K562 (cell line): ENCODE measurements around the gene ZC3H12A. TPM values are rescaled to one million over a fixed set of nuclear protein-coding genes. Genes with fewer than 3 reads are reported as not detected.

Source experiments
- BHLHE40 ChIP-seq: IDR thresholded peaks from 2 replicates; pipeline ENCODE4 v1.6.1; 2011; ENCODE audit warnings: low read length, improper control_type of control experiment
- CSDE1 ChIP-seq, 2 experiments: fragments of 450-650 bp; IDR thresholded peaks; 2 replicates each; pipeline ENCODE4 v1.6.1; 2016; ENCODE audit warnings: mild to moderate bottlenecking in 1 of 2
- ETS2 ChIP-seq: IDR thresholded peaks from 2 replicates; pipeline ENCODE4 v1.6.1; 2016; ENCODE audit warnings: borderline replicate concordance, missing genetic modification characterization, mild to moderate bottlenecking, moderate library complexity, missing compliant biosample characterization; ENCODE audit not compliant: poor library complexity, severe bottlenecking
- GABPB1 ChIP-seq: sonication (generic); formaldehyde crosslinking; IDR thresholded peaks from 2 replicates; pipeline ENCODE4 v1.8.0; 2022; ENCODE audit warnings: mild to moderate bottlenecking, missing genetic modification reagents
- NR2C1 ChIP-seq, 2 experiments: fragments of 450-650 bp; IDR thresholded peaks; 2 replicates each; pipeline ENCODE4 v1.6.1; 2017; ENCODE audit warnings: mild to moderate bottlenecking in 2 of 2, antibody characterized with exemption in 1 of 2, inconsistent platforms in 1 of 2, missing compliant biosample characterization in 1 of 2, missing genetic modification characterization in 1 of 2
- POLR2G ChIP-seq: fragments of 200-400 bp; formaldehyde crosslinking; IDR thresholded peaks from 2 replicates; pipeline ENCODE4 v1.6.1; 2017; ENCODE audit warnings: low read depth, mild to moderate bottlenecking, antibody characterized with exemption, low read length, moderate library complexity
- ZNF146 ChIP-seq: IDR thresholded peaks from one replicate; pipeline ENCODE4 v1.6.1; 2018; ENCODE audit warnings: missing compliant biosample characterization; ENCODE audit not compliant: unreplicated experiment
- ZNF24 ChIP-seq: fragments of 450-650 bp; IDR thresholded peaks from 2 replicates; pipeline ENCODE4 v1.6.1; 2016
- ZNF3 ChIP-seq: fragments of 250-450 bp; sonication (Bioruptor Pico); IDR thresholded peaks from 2 replicates; pipeline ENCODE4 v1.5.0; 2021; ENCODE audit warnings: mild to moderate bottlenecking, moderate library complexity
- ZNF75A ChIP-seq: fragments of 450-650 bp; formaldehyde crosslinking; IDR thresholded peaks from 2 replicates; pipeline ENCODE4 v1.4.0; 2020; ENCODE audit warnings: mild to moderate bottlenecking
- polyA plus RNA-seq, 8 experiments: library from polyadenylated mRNA; depleted of rRNA in 4 of 8; stranded (reverse) in 5 of 8; unstranded in 3 of 8; fragments of >200 nt; fragmentation: Nextera tagmentation in 2 of 8; fragmentation: Illumina TruSeq in 1 of 8; extraction: Ambion mirVana in 2 of 8; extraction: Trizol in 1 of 8; gene quantifications; 2 replicates each; pipeline versions ENCODE4 v1.2.1 to v1.2.3, GENCODE V29; 2011 to 2014; ENCODE audit warnings: inconsistent platforms in 1 of 8, missing spikeins in 1 of 8
- total RNA-seq, 7 experiments: library from RNA; depleted of rRNA in 6 of 7; stranded (reverse); fragments of >200 nt in 6 of 7; fragmentation: Illumina TruSeq in 2 of 7; extraction: Trizol in 2 of 7; gene quantifications; 2 replicates each; pipeline versions ENCODE4 v1.2.1 to v1.2.3, GENCODE V29; 2011 to 2021; ENCODE audit warnings: low replicate concordance in 1 of 7
- TF ChIP-seq, protein P1 (sequence below): fragments of 450-650 bp; IDR thresholded peaks from 2 replicates; pipeline ENCODE4 v1.6.1; 2016; ENCODE audit warnings: borderline replicate concordance
- TF ChIP-seq, protein P2 (sequence below): fragments of 200-600 bp; sonication (generic); IDR thresholded peaks from one replicate; pipeline ENCODE4 v1.6.1; 2012; ENCODE audit warnings: mild to moderate bottlenecking, low read depth, low read length, inconsistent platforms

ZC3H12A gene
- total and polyA plus RNA-seq, 9 of the 15 experiments (the other 6 are each of a cell fraction or from before 2014, with no cell fraction given) = 0.14 to 9.4 (median 6.7) TPM

DNA sequence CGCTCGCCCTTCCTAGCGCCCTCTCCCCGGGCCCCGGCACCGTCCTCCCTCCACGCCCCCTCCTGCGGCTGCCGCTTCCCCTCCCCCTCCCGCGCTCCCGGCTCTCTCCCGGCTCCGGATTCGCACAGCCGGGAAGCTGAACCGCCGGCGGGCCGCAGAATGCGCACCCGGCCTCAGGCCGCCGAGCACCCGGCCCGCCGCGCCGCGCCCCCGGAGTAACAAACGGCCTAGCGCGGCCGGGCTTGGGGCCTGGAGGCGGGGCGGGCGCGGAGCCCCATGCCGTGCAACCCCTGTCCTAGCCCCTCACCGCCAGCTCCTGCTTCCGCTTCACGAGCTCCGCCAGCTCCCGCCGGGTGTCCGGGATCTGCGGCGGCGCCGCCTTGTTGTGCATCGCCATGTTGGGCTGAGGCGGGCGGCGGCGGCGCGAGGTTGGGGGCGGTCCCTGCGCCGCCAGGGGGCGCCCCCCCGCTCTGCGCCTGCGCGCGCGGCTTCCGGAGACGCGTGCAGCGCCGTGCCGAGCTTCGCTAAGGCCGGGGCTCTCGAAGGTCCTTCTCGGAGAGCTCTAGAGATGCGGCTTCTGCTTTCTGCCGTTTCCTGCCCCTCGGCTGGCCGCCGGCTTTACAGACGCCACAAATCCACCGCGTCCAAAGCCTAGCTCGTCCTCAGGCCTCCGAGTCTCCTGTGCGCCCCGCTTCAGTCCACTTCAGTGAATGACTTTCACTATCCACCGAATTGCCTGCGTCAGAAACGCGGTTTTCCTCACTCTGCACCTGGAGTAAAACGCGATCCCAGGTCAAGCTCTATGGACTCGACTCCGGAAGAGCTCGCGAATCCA is 40.2 kb downstream of the ZC3H12A start, which contains the start of gene MEAF6 (continued):
- TF ChIP-seq, protein P1, sequence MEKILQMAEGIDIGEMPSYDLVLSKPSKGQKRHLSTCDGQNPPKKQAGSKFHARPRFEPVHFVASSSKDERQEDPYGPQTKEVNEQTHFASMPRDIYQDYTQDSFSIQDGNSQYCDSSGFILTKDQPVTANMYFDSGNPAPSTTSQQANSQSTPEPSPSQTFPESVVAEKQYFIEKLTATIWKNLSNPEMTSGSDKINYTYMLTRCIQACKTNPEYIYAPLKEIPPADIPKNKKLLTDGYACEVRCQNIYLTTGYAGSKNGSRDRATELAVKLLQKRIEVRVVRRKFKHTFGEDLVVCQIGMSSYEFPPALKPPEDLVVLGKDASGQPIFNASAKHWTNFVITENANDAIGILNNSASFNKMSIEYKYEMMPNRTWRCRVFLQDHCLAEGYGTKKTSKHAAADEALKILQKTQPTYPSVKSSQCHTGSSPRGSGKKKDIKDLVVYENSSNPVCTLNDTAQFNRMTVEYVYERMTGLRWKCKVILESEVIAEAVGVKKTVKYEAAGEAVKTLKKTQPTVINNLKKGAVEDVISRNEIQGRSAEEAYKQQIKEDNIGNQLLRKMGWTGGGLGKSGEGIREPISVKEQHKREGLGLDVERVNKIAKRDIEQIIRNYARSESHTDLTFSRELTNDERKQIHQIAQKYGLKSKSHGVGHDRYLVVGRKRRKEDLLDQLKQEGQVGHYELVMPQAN = peak; percentile 32; the same call in 1 of the 2 replicates
- TF ChIP-seq, protein P2, sequence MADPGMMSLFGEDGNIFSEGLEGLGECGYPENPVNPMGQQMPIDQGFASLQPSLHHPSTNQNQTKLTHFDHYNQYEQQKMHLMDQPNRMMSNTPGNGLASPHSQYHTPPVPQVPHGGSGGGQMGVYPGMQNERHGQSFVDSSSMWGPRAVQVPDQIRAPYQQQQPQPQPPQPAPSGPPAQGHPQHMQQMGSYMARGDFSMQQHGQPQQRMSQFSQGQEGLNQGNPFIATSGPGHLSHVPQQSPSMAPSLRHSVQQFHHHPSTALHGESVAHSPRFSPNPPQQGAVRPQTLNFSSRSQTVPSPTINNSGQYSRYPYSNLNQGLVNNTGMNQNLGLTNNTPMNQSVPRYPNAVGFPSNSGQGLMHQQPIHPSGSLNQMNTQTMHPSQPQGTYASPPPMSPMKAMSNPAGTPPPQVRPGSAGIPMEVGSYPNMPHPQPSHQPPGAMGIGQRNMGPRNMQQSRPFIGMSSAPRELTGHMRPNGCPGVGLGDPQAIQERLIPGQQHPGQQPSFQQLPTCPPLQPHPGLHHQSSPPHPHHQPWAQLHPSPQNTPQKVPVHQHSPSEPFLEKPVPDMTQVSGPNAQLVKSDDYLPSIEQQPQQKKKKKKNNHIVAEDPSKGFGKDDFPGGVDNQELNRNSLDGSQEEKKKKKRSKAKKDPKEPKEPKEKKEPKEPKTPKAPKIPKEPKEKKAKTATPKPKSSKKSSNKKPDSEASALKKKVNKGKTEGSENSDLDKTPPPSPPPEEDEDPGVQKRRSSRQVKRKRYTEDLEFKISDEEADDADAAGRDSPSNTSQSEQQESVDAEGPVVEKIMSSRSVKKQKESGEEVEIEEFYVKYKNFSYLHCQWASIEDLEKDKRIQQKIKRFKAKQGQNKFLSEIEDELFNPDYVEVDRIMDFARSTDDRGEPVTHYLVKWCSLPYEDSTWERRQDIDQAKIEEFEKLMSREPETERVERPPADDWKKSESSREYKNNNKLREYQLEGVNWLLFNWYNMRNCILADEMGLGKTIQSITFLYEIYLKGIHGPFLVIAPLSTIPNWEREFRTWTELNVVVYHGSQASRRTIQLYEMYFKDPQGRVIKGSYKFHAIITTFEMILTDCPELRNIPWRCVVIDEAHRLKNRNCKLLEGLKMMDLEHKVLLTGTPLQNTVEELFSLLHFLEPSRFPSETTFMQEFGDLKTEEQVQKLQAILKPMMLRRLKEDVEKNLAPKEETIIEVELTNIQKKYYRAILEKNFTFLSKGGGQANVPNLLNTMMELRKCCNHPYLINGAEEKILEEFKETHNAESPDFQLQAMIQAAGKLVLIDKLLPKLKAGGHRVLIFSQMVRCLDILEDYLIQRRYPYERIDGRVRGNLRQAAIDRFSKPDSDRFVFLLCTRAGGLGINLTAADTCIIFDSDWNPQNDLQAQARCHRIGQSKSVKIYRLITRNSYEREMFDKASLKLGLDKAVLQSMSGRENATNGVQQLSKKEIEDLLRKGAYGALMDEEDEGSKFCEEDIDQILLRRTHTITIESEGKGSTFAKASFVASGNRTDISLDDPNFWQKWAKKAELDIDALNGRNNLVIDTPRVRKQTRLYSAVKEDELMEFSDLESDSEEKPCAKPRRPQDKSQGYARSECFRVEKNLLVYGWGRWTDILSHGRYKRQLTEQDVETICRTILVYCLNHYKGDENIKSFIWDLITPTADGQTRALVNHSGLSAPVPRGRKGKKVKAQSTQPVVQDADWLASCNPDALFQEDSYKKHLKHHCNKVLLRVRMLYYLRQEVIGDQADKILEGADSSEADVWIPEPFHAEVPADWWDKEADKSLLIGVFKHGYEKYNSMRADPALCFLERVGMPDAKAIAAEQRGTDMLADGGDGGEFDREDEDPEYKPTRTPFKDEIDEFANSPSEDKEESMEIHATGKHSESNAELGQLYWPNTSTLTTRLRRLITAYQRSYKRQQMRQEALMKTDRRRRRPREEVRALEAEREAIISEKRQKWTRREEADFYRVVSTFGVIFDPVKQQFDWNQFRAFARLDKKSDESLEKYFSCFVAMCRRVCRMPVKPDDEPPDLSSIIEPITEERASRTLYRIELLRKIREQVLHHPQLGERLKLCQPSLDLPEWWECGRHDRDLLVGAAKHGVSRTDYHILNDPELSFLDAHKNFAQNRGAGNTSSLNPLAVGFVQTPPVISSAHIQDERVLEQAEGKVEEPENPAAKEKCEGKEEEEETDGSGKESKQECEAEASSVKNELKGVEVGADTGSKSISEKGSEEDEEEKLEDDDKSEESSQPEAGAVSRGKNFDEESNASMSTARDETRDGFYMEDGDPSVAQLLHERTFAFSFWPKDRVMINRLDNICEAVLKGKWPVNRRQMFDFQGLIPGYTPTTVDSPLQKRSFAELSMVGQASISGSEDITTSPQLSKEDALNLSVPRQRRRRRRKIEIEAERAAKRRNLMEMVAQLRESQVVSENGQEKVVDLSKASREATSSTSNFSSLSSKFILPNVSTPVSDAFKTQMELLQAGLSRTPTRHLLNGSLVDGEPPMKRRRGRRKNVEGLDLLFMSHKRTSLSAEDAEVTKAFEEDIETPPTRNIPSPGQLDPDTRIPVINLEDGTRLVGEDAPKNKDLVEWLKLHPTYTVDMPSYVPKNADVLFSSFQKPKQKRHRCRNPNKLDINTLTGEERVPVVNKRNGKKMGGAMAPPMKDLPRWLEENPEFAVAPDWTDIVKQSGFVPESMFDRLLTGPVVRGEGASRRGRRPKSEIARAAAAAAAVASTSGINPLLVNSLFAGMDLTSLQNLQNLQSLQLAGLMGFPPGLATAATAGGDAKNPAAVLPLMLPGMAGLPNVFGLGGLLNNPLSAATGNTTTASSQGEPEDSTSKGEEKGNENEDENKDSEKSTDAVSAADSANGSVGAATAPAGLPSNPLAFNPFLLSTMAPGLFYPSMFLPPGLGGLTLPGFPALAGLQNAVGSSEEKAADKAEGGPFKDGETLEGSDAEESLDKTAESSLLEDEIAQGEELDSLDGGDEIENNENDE = no peak
- TF ChIP-seq BHLHE40 (peak; percentile 88), NR2C1 (IDR thresholded peaks at IDR 0.05) (peak; percentile 53; the same call in 1 of the 2 replicates), NR2C1 (tag; IDR thresholded peaks at IDR 0.05) (no peak), ZNF3 (CRISPR knock-in tag) (no peak), CSDE1 (IDR thresholded peaks at IDR 0.05) (no peak), ZNF75A (CRISPR knock-in tag) (no peak), ETS2 (tag) (peak; percentile 28), ZNF24 (peak; percentile 62), ZNF146 (CRISPR knock-in tag) (no peak), GABPB1 (CRISPR knock-in tag) (no peak; the same call in 1 of the 2 replicates), POLR2G (peak; percentile 98)
